K562 (cell line): ENCODE results near the gene TBX3. TPM values are rescaled to one million over a fixed set of nuclear protein-coding genes. Genes with fewer than 3 reads are reported as not detected.

Source experiments
- ATAC-seq: fragments of 200-7000 bp; cut with Tn5 transposase; 3 replicates; pipeline ENCODE4 v1.9.1; 2020; ENCODE audit warnings: moderate library complexity
- BruUV-seq: library from RNA; stranded (reverse); fragments of 400-500 nt; replicated peaks from 2 replicates; lab custom pipeline; 2021; lab: Mats Ljungman, UMichigan
- CTCF ChIA-PET: fragments of 300-600 bp; formaldehyde crosslinking; extraction: SDS; loops from one replicate; lab custom pipeline; 2021; ENCODE audit warnings: low intra/inter-chr PET ratio; lab: Yijun Ruan, JAX
- POLR2A ChIA-PET: fragments of 300-600, 350-650 bp; sonication (Branson Sonifier 250); formaldehyde crosslinking; extraction: SDS; loops from one replicate; lab custom pipeline; 2021; ENCODE audit warnings: antibody characterized with exemption, inconsistent platforms; lab: Yijun Ruan, JAX
- DNase-seq, 4 experiments: peaks; one replicate each; pipeline versions ENCODE4 v3.0.0 to v3.0.0-alpha.2; 2011 to 2018; ENCODE audit warnings: low spot score in 3 of 4, mixed read lengths in 3 of 4; ENCODE audit errors: extremely low read depth in 1 of 4
- FAIRE-seq: peaks from 2 replicates; lab custom pipeline; 2011; peaks lifted over from hg19 to GRCh38; lab: Jason Lieb, UNC
- H2AFZ ChIP-seq: 2 replicates; pipeline ENCODE4 v1.6.0; 2011; ENCODE audit warnings: low read depth, low read length, control low read depth, inconsistent platforms
- H3K27ac ChIP-seq: fragments of 200-600 bp; 3 replicates; pipeline ENCODE4 v1.8.0; 2011; ENCODE audit warnings: low read depth, mild to moderate bottlenecking, control low read depth, inconsistent platforms, low read length, moderate library complexity, mixed read lengths; ENCODE audit errors: extremely low read depth
- H3K27me3 ChIP-seq, 2 experiments: fragments of 300-600 bp in 1 of 2; 2 replicates in 1 of 2; 3 replicates in 1 of 2; pipeline versions ENCODE4 v1.6.0 to v1.8.0; 2011; ENCODE audit warnings: inconsistent platforms in 2 of 2, low read length in 2 of 2, mild to moderate bottlenecking in 1 of 2, mixed read lengths in 1 of 2, moderate library complexity in 1 of 2; ENCODE audit not compliant: control insufficient read depth in 2 of 2, insufficient read depth in 2 of 2
- H3K36me3 ChIP-seq: fragments of 300-600 bp; 3 replicates; pipeline ENCODE4 v1.8.0; 2011; ENCODE audit warnings: mild to moderate bottlenecking, low read length, inconsistent platforms; ENCODE audit not compliant: control insufficient read depth, insufficient read depth
- H3K4me1 ChIP-seq, 2 experiments: fragments of 200-600 bp in 1 of 2; replicated peaks in 1 of 2; 2 replicates in 1 of 2; 3 replicates in 1 of 2; pipeline versions ENCODE4 v1.5.1 to v1.8.0; 2011; ENCODE audit warnings: inconsistent platforms in 2 of 2, low read length in 2 of 2, mild to moderate bottlenecking in 1 of 2, mixed read lengths in 1 of 2, moderate library complexity in 1 of 2; ENCODE audit not compliant: control insufficient read depth in 2 of 2, insufficient read depth in 2 of 2
- H3K4me2 ChIP-seq: 2 replicates; pipeline ENCODE4 v1.6.1; 2011; ENCODE audit warnings: low read length, control low read depth, inconsistent platforms, mixed read lengths; ENCODE audit not compliant: insufficient read depth
- H3K4me3 ChIP-seq: fragments of 200-600 bp; sonication (generic), shearing (Covaris generic); 2 replicates; pipeline ENCODE4 v1.5.1; 2016; ENCODE audit warnings: control low read depth, inconsistent platforms
- H3K79me2 ChIP-seq: fragments of 200-600 bp; 3 replicates; pipeline ENCODE4 v1.8.0; 2011; ENCODE audit warnings: low read length, inconsistent platforms; ENCODE audit not compliant: control insufficient read depth, insufficient read depth
- H3K9ac ChIP-seq, 2 experiments: 2 replicates each; pipeline versions ENCODE4 v1.6.0 to v1.6.1; 2011; ENCODE audit warnings: low read depth in 2 of 2, low read length in 2 of 2, control low read depth in 1 of 2, inconsistent platforms in 1 of 2, mild to moderate bottlenecking in 1 of 2, mixed read lengths in 1 of 2; ENCODE audit not compliant: insufficient read depth in 1 of 2
- H3K9me1 ChIP-seq: one replicate; pipeline ENCODE4 v1.6.0; 2011; ENCODE audit warnings: inconsistent platforms, mild to moderate bottlenecking, low read length, moderate library complexity; ENCODE audit not compliant: control insufficient read depth, insufficient read depth
- H3K9me3 ChIP-seq: replicated peaks from 2 replicates; pipeline ENCODE4 v1.5.1; 2011; ENCODE audit warnings: low read depth, low read length, inconsistent platforms; ENCODE audit not compliant: control insufficient read depth, insufficient read depth
- H4K20me1 ChIP-seq: replicated peaks from 2 replicates; pipeline ENCODE4 v1.6.1; 2011; ENCODE audit warnings: low read length, inconsistent platforms, mixed read lengths; ENCODE audit not compliant: control insufficient read depth, insufficient read depth
- HNRNPUL1 ChIP-seq: fragments of 200-400 bp; formaldehyde crosslinking; IDR thresholded peaks from 2 replicates; pipeline ENCODE4 v1.6.1; 2017; ENCODE audit warnings: low read length
- ZNF77 ChIP-seq: fragments of 250-450 bp; sonication (Bioruptor Pico); IDR thresholded peaks from 2 replicates; pipeline ENCODE4 v1.5.0; 2020
- WGBS: fragments of 100-300 bp; shearing (Covaris generic); methylation state at CpG from one replicate; pipeline ENCODE4 v1.1.6; 2016; ENCODE audit warnings: low coverage, mixed read lengths; ENCODE audit not compliant: insufficient coverage; ENCODE audit errors: missing lambda C conversion rate; 5-methylcytosine and 5-hydroxymethylcytosine counted together
- in situ Hi-C: fragments of 300-500 bp; cut with MboI; formaldehyde crosslinking; loops from 4 replicates; pipeline ENCODE4 v1.15.0; 2018; ENCODE audit warnings: inconsistent platforms, mixed read lengths
- intact Hi-C: fragments of 100-400 bp; cut with micrococcal nuclease; formaldehyde crosslinking; loops from 2 replicates; pipeline ENCODE4 v1.14.2; 2022
- polyA plus RNA-seq, 8 experiments: library from polyadenylated mRNA; depleted of rRNA in 4 of 8; stranded (reverse) in 5 of 8; unstranded in 3 of 8; fragments of >200 nt; fragmentation: Nextera tagmentation in 2 of 8; fragmentation: Illumina TruSeq in 1 of 8; extraction: Ambion mirVana in 2 of 8; extraction: Trizol in 1 of 8; gene quantifications; 2 replicates each; pipeline versions ENCODE4 v1.2.1 to v1.2.3, GENCODE V29; 2011 to 2014; ENCODE audit warnings: inconsistent platforms in 1 of 8, missing spikeins in 1 of 8
- total RNA-seq, 7 experiments: library from RNA; depleted of rRNA in 6 of 7; stranded (reverse); fragments of >200 nt in 6 of 7; fragmentation: Illumina TruSeq in 2 of 7; extraction: Trizol in 2 of 7; gene quantifications; 2 replicates each; pipeline versions ENCODE4 v1.2.1 to v1.2.3, GENCODE V29; 2011 to 2021; ENCODE audit warnings: low replicate concordance in 1 of 7
- TF ChIP-seq, protein P1 (sequence below), 2 experiments: fragments of 450-650 bp in 1 of 2; sonication (generic) in 1 of 2; formaldehyde crosslinking in 1 of 2; IDR thresholded peaks in 1 of 2; conservative IDR thresholded peaks in 1 of 2; 2 replicates each; pipeline versions ENCODE4 v1.6.1 to v1.8.1; 2016 to 2023; ENCODE audit warnings: mild to moderate bottlenecking in 2 of 2, moderate library complexity in 2 of 2, inconsistent platforms in 1 of 2, missing genetic modification reagents in 1 of 2

Gene TBX3
- total and polyA plus RNA-seq, 9 of the 15 experiments (the other 6 are each of a cell fraction or from before 2014, with no cell fraction given) = 0.03 to 0.60 (median 0.19) TPM

DNA sequence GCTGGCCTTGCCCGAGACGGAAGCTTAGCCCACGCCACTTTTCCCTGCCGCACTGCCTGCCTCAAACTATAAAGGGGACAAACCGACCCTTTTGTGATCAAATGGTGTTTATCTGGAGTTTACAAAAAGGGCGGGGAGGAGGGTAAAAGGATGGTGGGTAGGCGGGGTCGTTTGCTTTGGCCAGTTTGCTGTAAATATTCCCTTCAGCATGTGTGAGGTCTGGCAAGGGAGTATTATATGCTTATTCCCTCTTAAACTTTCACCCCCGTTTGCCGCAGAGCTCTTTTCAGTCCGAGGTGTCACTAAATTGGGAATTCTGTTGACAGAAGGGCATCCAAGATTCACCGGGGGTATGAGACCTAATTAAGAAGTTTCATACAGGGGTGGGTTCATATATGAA lies 3.8 kb upstream of the TBX3 start:
- H4K20me1 ChIP-seq = no peaks in the 10 kb centered on the region
- no peak for TF ChIP-seq ZNF77 (CRISPR knock-in tag)
- no peak for TF ChIP-seq HNRNPUL1
- TF ChIP-seq, protein P1, sequence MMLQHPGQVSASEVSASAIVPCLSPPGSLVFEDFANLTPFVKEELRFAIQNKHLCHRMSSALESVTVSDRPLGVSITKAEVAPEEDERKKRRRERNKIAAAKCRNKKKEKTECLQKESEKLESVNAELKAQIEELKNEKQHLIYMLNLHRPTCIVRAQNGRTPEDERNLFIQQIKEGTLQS (IDR thresholded peaks at IDR 0.05) = no peak
- TF ChIP-seq, protein P1 (CRISPR knock-in tag; conservative IDR thresholded peaks at IDR 0.05) = no peak
- H3K9ac ChIP-seq = no peak overlapping the region
- H3K4me1 ChIP-seq = peaks cover 0 to 18% of the 10 kb centered on the region in 2 experiments; a peak in 3 of 5 replicates
- no peak overlapping the region for H3K4me3 ChIP-seq
- H3K36me3 ChIP-seq = no peaks in the 10 kb centered on the region
- H3K9me3 ChIP-seq = no peaks in the 10 kb centered on the region
- in situ Hi-C loops (no loop called here), intact Hi-C loops (no loop called here)
- POLR2A ChIA-PET = interaction anchor here (1.5 kb wide), 1 partner anchor 36 kb away, joined by 3 read pairs; no protein-coding TSS in a partner anchor
- H3K27me3 ChIP-seq = peaks cover 29 to 74% of the 10 kb centered on the region in 2 experiments; a peak in 4 of 5 replicates
- ATAC-seq (no peak), FAIRE-seq (no peak), DNase-seq (no peak)
- no peak overlapping the region for H2AFZ ChIP-seq
- CTCF ChIA-PET = no interaction called here
- BruUV-seq = no TSS peak
- no peak overlapping the region for H3K27ac ChIP-seq
- no peak overlapping the region for H3K4me2 ChIP-seq
- 4% methylated on average over 12 of the region's 12 CpGs for WGBS
- H3K79me2 ChIP-seq = no peaks in the 10 kb centered on the region
- no peaks in the 10 kb centered on the region for H3K9me1 ChIP-seq
